Activated naive CD4-positive, alpha-beta T cell treated with anti-CD3 and anti-CD28 coated beads for 36 hours (primary cell): Measurements from ENCODE around the gene HOXC13. TPM values are rescaled to one million over a fixed set of nuclear protein-coding genes. Genes with fewer than 3 reads are reported as not detected.

Source experiments
- CTCF ChIA-PET: fragments of 350-600 bp; sonication (Branson Sonifier 250); formaldehyde crosslinking; loops from one replicate; lab custom pipeline; 2021; ENCODE audit warnings: antibody characterized with exemption; lab: Charles Lee
- DNase-seq: peaks from one replicate; pipeline ENCODE4 v3.0.0-alpha.2; 2020
- H3K27ac Mint-ChIP-seq: one replicate; pipeline ENCODE4 v1.8.0; 2021; ENCODE audit warnings: mild to moderate bottlenecking, mixed read lengths
- H3K27me3 Mint-ChIP-seq: one replicate; pipeline ENCODE4 v1.8.0; 2021; ENCODE audit warnings: low read depth, mixed read lengths
- H3K36me3 Mint-ChIP-seq: one replicate; pipeline ENCODE4 v1.8.0; 2021; ENCODE audit warnings: low read depth, mixed read lengths
- H3K4me1 Mint-ChIP-seq: one replicate; pipeline ENCODE4 v1.8.0; 2021; ENCODE audit warnings: low read depth, mixed read lengths
- H3K4me3 Mint-ChIP-seq: one replicate; pipeline ENCODE4 v1.8.0; 2021; ENCODE audit warnings: mild to moderate bottlenecking, moderate library complexity, mixed read lengths
- H3K9me3 Mint-ChIP-seq: one replicate; pipeline ENCODE4 v1.8.0; 2021; ENCODE audit warnings: mixed read lengths
- intact Hi-C: fragments of 100-400 bp; cut with micrococcal nuclease; formaldehyde crosslinking; loops from one replicate; pipeline ENCODE4 v1.15.1; 2023
- total RNA-seq, 2 experiments: library from RNA; stranded (reverse); gene quantifications; one replicate each; pipeline ENCODE4 v1.2.3, GENCODE V29; 2021

The HOXC13 gene
- total RNA-seq: not detected

- CTCF ChIA-PET: interaction anchor here (1.2 kb wide), 1 partner anchor 13 kb away, joined by 3 read pairs; no protein-coding TSS in a partner anchor
- Mint-ChIP-seq H3K9me3 (no peaks in the 10 kb centered on the region), H3K4me1 (peaks cover 7% of the 10 kb centered on the region), H3K27ac (no peak within 1 kb of the TSS), H3K36me3 (no peaks in the 10 kb centered on the region), H3K27me3 (peaks cover 81% of the 10 kb centered on the region), H3K4me3 (peak within 1 kb of the TSS; percentile 8)
- intact Hi-C loops: no loop called here
- peak; percentile 60 for DNase-seq
Observed at GRCh38 chr12:53938326-53939140, at the start of gene HOXC13. Gene HOXC13 (plus strand): TSS chr12:53938831. CDS start chr12:53938907, 76 bp downstream.

GRCh38 chr12:53890081-53890480 is 48.5 kb upstream of the HOXC13 start:
- CTCF ChIA-PET: no interaction called here
- H3K27me3 Mint-ChIP-seq: peaks cover 37% of the 10 kb centered on the region
- no peaks in the 10 kb centered on the region for H3K4me1 Mint-ChIP-seq

GRCh38 chr12:53892762-53893395 is 45.8 kb upstream of the HOXC13 start:
- H3K9me3 Mint-ChIP-seq: no peaks in the 10 kb centered on the region
- peaks cover 39% of the 10 kb centered on the region for H3K27me3 Mint-ChIP-seq
- H3K4me1 Mint-ChIP-seq: no peaks in the 10 kb centered on the region
- H3K4me3 Mint-ChIP-seq: no peak overlapping the region
- DNase-seq: no peak
- H3K36me3 Mint-ChIP-seq: no peaks in the 10 kb centered on the region
- CTCF ChIA-PET: interaction anchor here (0.9 kb wide), 1 partner anchor 11 kb away, joined by 9 read pairs; no protein-coding TSS in a partner anchor
- intact Hi-C loops: no loop called here
- H3K27ac Mint-ChIP-seq: no peak overlapping the region

More at GRCh38 chr12:53890081-53890480, 48.5 kb upstream of the HOXC13 start:
- DNase-seq: no peak
- intact Hi-C loops: no loop called here
- Mint-ChIP-seq H3K27ac (no peak overlapping the region), H3K36me3 (no peaks in the 10 kb centered on the region), H3K4me3 (no peak overlapping the region), H3K9me3 (no peaks in the 10 kb centered on the region)

GRCh38 chr12:53899230-53899629 is 39.4 kb upstream of the HOXC13 start:
- no peaks in the 10 kb centered on the region for H3K36me3 Mint-ChIP-seq
- intact Hi-C loops: no loop called here
- H3K4me3 Mint-ChIP-seq: no peak overlapping the region
- DNase-seq: no peak
- no peaks in the 10 kb centered on the region for H3K4me1 Mint-ChIP-seq
- H3K9me3 Mint-ChIP-seq: no peaks in the 10 kb centered on the region
- CTCF ChIA-PET: interaction anchor here (0.7 kb wide), 2 partner anchors 281 to 354 kb away, joined by 3 to 7 read pairs; no protein-coding TSS in a partner anchor
- H3K27ac Mint-ChIP-seq: no peak overlapping the region
- H3K27me3 Mint-ChIP-seq: peaks cover 37% of the 10 kb centered on the region

GRCh38 chr12:53907103-53907502 is 31.5 kb upstream of the HOXC13 start:
- Mint-ChIP-seq H3K4me1 (no peaks in the 10 kb centered on the region), H3K27me3 (peaks cover 24% of the 10 kb centered on the region), H3K4me3 (no peak overlapping the region), H3K27ac (no peak overlapping the region), H3K36me3 (no peaks in the 10 kb centered on the region), H3K9me3 (no peaks in the 10 kb centered on the region)
- CTCF ChIA-PET: no interaction called here
- intact Hi-C loops: no loop called here
- no peak for DNase-seq

GRCh38 chr12:53916788-53917655 is 21.6 kb upstream of the HOXC13 start:
- Mint-ChIP-seq H3K4me3 (no peak overlapping the region), H3K27me3 (peaks cover 48% of the 10 kb centered on the region)
- intact Hi-C loops: no loop called here

GRCh38 chr12:53924521-53925405 is 13.9 kb upstream of the HOXC13 start:
- H3K9me3 Mint-ChIP-seq: no peaks in the 10 kb centered on the region
- no peak for DNase-seq
- intact Hi-C loops: no loop called here
- CTCF ChIA-PET: interaction anchor here (1.8 kb wide), 1 partner anchor 13 kb away, joined by 3 read pairs; the partner anchor contains the start of gene HOXC13
- H3K27ac Mint-ChIP-seq: no peak overlapping the region
- no peaks in the 10 kb centered on the region for H3K36me3 Mint-ChIP-seq
- peaks cover 74% of the 10 kb centered on the region for H3K27me3 Mint-ChIP-seq
- H3K4me1 Mint-ChIP-seq: peaks cover 3% of the 10 kb centered on the region
- H3K4me3 Mint-ChIP-seq: no peak overlapping the region

More at GRCh38 chr12:53916788-53917655, 21.6 kb upstream of the HOXC13 start:
- Mint-ChIP-seq H3K36me3 (no peaks in the 10 kb centered on the region), H3K27ac (no peak overlapping the region), H3K4me1 (no peaks in the 10 kb centered on the region), H3K9me3 (no peaks in the 10 kb centered on the region)
- DNase-seq: no peak
- CTCF ChIA-PET: no interaction called here

- no peak overlapping the region for H3K4me3 Mint-ChIP-seq
- H3K27me3 Mint-ChIP-seq: peaks cover 79% of the 10 kb centered on the region
- intact Hi-C loops: no loop called here
- DNase-seq: no peak
- H3K9me3 Mint-ChIP-seq: no peaks in the 10 kb centered on the region
- H3K36me3 Mint-ChIP-seq: no peaks in the 10 kb centered on the region
- peaks cover 3% of the 10 kb centered on the region for H3K4me1 Mint-ChIP-seq
- H3K27ac Mint-ChIP-seq: no peak overlapping the region
- CTCF ChIA-PET: no interaction called here
Observed at GRCh38 chr12:53927220-53928029, 11.2 kb upstream of the HOXC13 start.

GRCh38 chr12:53928054-53928835 is 10.4 kb upstream of the HOXC13 start:
- no peaks in the 10 kb centered on the region for H3K36me3 Mint-ChIP-seq
- DNase-seq: no peak
- H3K4me3 Mint-ChIP-seq: no peak overlapping the region
- intact Hi-C loops: no loop called here
- H3K4me1 Mint-ChIP-seq: peaks cover 3% of the 10 kb centered on the region
- CTCF ChIA-PET: interaction anchor here (1.1 kb wide), 1 partner anchor 57 kb away, joined by 3 read pairs; the partner anchor contains the start of gene HOXC10
- no peak overlapping the region for H3K27ac Mint-ChIP-seq
- no peaks in the 10 kb centered on the region for H3K9me3 Mint-ChIP-seq
- H3K27me3 Mint-ChIP-seq: peaks cover 79% of the 10 kb centered on the region

GRCh38 chr12:53929527-53929926 is 9.1 kb upstream of the HOXC13 start:
- intact Hi-C loops: no loop called here
- CTCF ChIA-PET: no interaction called here
- H3K4me1 Mint-ChIP-seq: peaks cover 3% of the 10 kb centered on the region

More at GRCh38 chr12:53929527-53929926, 9.1 kb upstream of the HOXC13 start:
- H3K27me3 Mint-ChIP-seq: peaks cover 83% of the 10 kb centered on the region
- H3K9me3 Mint-ChIP-seq: no peaks in the 10 kb centered on the region
- no peak overlapping the region for H3K4me3 Mint-ChIP-seq
- no peak overlapping the region for H3K27ac Mint-ChIP-seq
- no peak for DNase-seq
- no peaks in the 10 kb centered on the region for H3K36me3 Mint-ChIP-seq
